ENCODE measurements around the gene FBXL13. TPM values are rescaled to one million over a fixed set of nuclear protein-coding genes. Genes with fewer than 3 reads are reported as not detected.

FBXL13 gene
- polyA plus RNA-seq, 1 donor from 2014 or later: 0.57 TPM

GRCh38 chr7:102988088-102988487 is 86.5 kb downstream of the FBXL13 start:
- Histone ChIP-seq H4K20me1 (ENCODE audit: insufficient read depth) (no peaks in the 10 kb centered on the region), H3K9me2 (ENCODE audit: insufficient read depth, low read length) (no peaks in the 10 kb centered on the region), H3K9ac (ENCODE audit: low read length) (no peak overlapping the region), H3K36me3 (ENCODE audit: insufficient read depth, low read length) (no peaks in the 10 kb centered on the region), H3K4me2 (ENCODE audit: low read length) (no peak overlapping the region), H2AFZ (ENCODE audit: low read depth, low read length) (no peak overlapping the region), H3K27ac (ENCODE audit: low read length) (no peak overlapping the region), H3F3A (ENCODE audit: insufficient read depth, low read length, poor library complexity, severe bottlenecking) (no peaks in the 10 kb centered on the region), H3K79me2 (replicated peaks; ENCODE audit: insufficient read depth, low read length) (no peaks in the 10 kb centered on the region), H3K4me3 (ENCODE audit: low read length) (no peak overlapping the region), H3K27me3 (ENCODE audit: insufficient read depth, low read depth, low read length) (no peaks in the 10 kb centered on the region), H3K9me3 (ENCODE audit: low read length) (no peaks in the 10 kb centered on the region)
- TF ChIP-seq SMC3 (conservative IDR thresholded peaks at IDR 0.05; ENCODE audit: poor library complexity): no peak
- TF ChIP-seq MXI1 (conservative IDR thresholded peaks at IDR 0.05; ENCODE audit: poor library complexity, severe bottlenecking): no peak
- TF ChIP-seq EZH2 (IDR thresholded peaks at IDR 0.05; ENCODE audit: borderline replicate concordance, insufficient read depth, low read length, poor library complexity, severe bottlenecking): no peak
- TF ChIP-seq CTCF (IDR thresholded peaks at IDR 0.05; ENCODE audit: poor library complexity, severe bottlenecking): no peak
- TF ChIP-seq RAD21 (conservative IDR thresholded peaks at IDR 0.05): no peak
- TF ChIP-seq, protein P1, sequence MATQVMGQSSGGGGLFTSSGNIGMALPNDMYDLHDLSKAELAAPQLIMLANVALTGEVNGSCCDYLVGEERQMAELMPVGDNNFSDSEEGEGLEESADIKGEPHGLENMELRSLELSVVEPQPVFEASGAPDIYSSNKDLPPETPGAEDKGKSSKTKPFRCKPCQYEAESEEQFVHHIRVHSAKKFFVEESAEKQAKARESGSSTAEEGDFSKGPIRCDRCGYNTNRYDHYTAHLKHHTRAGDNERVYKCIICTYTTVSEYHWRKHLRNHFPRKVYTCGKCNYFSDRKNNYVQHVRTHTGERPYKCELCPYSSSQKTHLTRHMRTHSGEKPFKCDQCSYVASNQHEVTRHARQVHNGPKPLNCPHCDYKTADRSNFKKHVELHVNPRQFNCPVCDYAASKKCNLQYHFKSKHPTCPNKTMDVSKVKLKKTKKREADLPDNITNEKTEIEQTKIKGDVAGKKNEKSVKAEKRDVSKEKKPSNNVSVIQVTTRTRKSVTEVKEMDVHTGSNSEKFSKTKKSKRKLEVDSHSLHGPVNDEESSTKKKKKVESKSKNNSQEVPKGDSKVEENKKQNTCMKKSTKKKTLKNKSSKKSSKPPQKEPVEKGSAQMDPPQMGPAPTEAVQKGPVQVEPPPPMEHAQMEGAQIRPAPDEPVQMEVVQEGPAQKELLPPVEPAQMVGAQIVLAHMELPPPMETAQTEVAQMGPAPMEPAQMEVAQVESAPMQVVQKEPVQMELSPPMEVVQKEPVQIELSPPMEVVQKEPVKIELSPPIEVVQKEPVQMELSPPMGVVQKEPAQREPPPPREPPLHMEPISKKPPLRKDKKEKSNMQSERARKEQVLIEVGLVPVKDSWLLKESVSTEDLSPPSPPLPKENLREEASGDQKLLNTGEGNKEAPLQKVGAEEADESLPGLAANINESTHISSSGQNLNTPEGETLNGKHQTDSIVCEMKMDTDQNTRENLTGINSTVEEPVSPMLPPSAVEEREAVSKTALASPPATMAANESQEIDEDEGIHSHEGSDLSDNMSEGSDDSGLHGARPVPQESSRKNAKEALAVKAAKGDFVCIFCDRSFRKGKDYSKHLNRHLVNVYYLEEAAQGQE (IDR thresholded peaks at IDR 0.05; ENCODE audit: borderline replicate concordance): no peak
- TF ChIP-seq TAF1 (IDR thresholded peaks at IDR 0.05; ENCODE audit: low read depth): no peak
- no peak for TF ChIP-seq EP300 (conservative IDR thresholded peaks at IDR 0.05; ENCODE audit: poor library complexity, severe bottlenecking)
- no peak for TF ChIP-seq POLR2AphosphoS5 (IDR thresholded peaks at IDR 0.05)

DNA sequence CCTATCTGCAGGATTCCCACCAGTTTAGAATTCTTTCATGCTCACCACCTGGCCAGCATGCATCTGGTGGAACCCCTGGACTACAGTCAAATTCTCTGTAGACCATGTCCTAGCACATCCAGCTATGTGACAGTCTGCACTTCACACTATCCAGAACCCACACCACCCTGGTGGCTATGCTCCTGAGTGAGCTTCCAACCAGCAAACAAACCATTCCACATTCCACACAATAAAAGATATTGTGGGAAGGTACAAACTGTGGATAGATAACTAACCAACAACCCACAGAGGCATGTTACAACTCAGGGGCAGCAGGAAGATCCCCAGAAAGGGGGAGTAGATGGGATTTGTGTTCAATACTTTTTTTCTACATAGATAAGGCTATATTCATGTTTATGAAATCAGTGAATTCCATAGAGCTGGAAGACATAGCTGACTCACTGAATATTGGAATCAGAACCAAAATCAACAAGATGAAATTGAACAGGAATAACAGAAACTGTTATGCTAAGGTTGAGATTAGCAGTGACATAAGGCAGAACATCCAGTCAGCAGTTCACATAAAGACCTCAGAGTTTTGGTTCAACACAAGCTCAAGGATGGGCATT is 89.3 kb downstream of the FBXL13 start:
- Histone ChIP-seq H3K4me3 (ENCODE audit: low read length) (no peak overlapping the region), H3K79me2 (replicated peaks; ENCODE audit: insufficient read depth, low read length) (no peaks in the 10 kb centered on the region), H4K20me1 (ENCODE audit: insufficient read depth) (no peaks in the 10 kb centered on the region), H3F3A (ENCODE audit: insufficient read depth, low read length, poor library complexity, severe bottlenecking) (no peaks in the 10 kb centered on the region), H2AFZ (ENCODE audit: low read depth, low read length) (no peak overlapping the region), H3K27ac (ENCODE audit: low read length) (no peak overlapping the region), H3K36me3 (ENCODE audit: insufficient read depth, low read length) (no peaks in the 10 kb centered on the region), H3K4me2 (ENCODE audit: low read length) (no peak overlapping the region), H3K9me2 (ENCODE audit: insufficient read depth, low read length) (no peaks in the 10 kb centered on the region), H3K27me3 (ENCODE audit: insufficient read depth, low read depth, low read length) (no peaks in the 10 kb centered on the region), H3K9me3 (ENCODE audit: low read length) (no peaks in the 10 kb centered on the region), H3K9ac (ENCODE audit: low read length) (no peak overlapping the region)
- TF ChIP-seq, protein P1 (IDR thresholded peaks at IDR 0.05; ENCODE audit: borderline replicate concordance): no peak
- TF ChIP-seq RAD21 (conservative IDR thresholded peaks at IDR 0.05) (no peak), SMC3 (conservative IDR thresholded peaks at IDR 0.05; ENCODE audit: poor library complexity) (no peak), POLR2AphosphoS5 (IDR thresholded peaks at IDR 0.05) (no peak), CTCF (IDR thresholded peaks at IDR 0.05; ENCODE audit: poor library complexity, severe bottlenecking) (no peak), EP300 (conservative IDR thresholded peaks at IDR 0.05; ENCODE audit: poor library complexity, severe bottlenecking) (no peak), EZH2 (IDR thresholded peaks at IDR 0.05; ENCODE audit: borderline replicate concordance, insufficient read depth, low read length, poor library complexity, severe bottlenecking) (no peak)

Data from neural cell (in vitro differentiated cells).